ENCODE measurements around the gene GNAZ.
A peak's percentile ranks its signal among the peaks of the same experiment; 100 is the strongest.

GNAZ gene

DNA sequence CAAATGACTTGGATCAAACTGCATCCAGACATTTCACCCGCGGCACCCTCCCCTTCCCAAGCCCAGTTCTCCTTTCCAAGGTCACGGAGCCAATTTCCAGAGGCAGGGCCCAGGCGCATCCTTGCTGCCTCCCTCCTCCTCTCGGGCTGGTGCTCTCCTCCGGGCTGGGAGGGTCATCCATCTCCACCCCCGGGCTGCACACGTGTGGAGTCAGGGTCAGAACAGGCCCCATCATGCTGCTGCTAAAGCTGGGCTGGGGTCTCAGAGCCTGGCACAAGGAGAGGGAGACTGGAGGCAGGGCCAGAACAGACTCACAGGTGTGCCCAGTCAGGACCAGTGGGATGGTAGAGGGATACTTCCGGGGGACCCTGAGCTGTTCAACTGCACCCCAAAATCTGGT lies 57.5 kb downstream of the GNAZ start:
- Histone ChIP-seq H3K27me3 (ENCODE audit: insufficient read depth, poor library complexity, severe bottlenecking) (no peaks in the 10 kb centered on the region), H3K27ac (replicated peaks) (no peak overlapping the region), H3K4me3 (replicated peaks; ENCODE audit: insufficient read depth, low read length) (no peak overlapping the region)
- no peak for DNase-seq (ENCODE audit: low read depth in 1 of 2, low spot score in 1 of 2)
- TF ChIP-seq GABPA (IDR thresholded peaks at IDR 0.05; ENCODE audit: low read depth) (no peak), SPI1 (IDR thresholded peaks at IDR 0.05; ENCODE audit: borderline replicate concordance, low read depth) (no peak)
- TF ChIP-seq, protein P1, sequence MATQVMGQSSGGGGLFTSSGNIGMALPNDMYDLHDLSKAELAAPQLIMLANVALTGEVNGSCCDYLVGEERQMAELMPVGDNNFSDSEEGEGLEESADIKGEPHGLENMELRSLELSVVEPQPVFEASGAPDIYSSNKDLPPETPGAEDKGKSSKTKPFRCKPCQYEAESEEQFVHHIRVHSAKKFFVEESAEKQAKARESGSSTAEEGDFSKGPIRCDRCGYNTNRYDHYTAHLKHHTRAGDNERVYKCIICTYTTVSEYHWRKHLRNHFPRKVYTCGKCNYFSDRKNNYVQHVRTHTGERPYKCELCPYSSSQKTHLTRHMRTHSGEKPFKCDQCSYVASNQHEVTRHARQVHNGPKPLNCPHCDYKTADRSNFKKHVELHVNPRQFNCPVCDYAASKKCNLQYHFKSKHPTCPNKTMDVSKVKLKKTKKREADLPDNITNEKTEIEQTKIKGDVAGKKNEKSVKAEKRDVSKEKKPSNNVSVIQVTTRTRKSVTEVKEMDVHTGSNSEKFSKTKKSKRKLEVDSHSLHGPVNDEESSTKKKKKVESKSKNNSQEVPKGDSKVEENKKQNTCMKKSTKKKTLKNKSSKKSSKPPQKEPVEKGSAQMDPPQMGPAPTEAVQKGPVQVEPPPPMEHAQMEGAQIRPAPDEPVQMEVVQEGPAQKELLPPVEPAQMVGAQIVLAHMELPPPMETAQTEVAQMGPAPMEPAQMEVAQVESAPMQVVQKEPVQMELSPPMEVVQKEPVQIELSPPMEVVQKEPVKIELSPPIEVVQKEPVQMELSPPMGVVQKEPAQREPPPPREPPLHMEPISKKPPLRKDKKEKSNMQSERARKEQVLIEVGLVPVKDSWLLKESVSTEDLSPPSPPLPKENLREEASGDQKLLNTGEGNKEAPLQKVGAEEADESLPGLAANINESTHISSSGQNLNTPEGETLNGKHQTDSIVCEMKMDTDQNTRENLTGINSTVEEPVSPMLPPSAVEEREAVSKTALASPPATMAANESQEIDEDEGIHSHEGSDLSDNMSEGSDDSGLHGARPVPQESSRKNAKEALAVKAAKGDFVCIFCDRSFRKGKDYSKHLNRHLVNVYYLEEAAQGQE (IDR thresholded peaks at IDR 0.05; ENCODE audit: insufficient replicate concordance, low read depth) = no peak

GRCh38 chr22:23128269-23129108 lies 58.2 kb downstream of the GNAZ start:
- no peaks in the 10 kb centered on the region for H3K27me3 ChIP-seq (ENCODE audit: insufficient read depth, poor library complexity, severe bottlenecking)
- TF ChIP-seq SPI1 (IDR thresholded peaks at IDR 0.05; ENCODE audit: borderline replicate concordance, low read depth) (no peak), POLR2AphosphoS5 (IDR thresholded peaks at IDR 0.05; ENCODE audit: low read depth) (no peak)
- TF ChIP-seq, protein P2, sequence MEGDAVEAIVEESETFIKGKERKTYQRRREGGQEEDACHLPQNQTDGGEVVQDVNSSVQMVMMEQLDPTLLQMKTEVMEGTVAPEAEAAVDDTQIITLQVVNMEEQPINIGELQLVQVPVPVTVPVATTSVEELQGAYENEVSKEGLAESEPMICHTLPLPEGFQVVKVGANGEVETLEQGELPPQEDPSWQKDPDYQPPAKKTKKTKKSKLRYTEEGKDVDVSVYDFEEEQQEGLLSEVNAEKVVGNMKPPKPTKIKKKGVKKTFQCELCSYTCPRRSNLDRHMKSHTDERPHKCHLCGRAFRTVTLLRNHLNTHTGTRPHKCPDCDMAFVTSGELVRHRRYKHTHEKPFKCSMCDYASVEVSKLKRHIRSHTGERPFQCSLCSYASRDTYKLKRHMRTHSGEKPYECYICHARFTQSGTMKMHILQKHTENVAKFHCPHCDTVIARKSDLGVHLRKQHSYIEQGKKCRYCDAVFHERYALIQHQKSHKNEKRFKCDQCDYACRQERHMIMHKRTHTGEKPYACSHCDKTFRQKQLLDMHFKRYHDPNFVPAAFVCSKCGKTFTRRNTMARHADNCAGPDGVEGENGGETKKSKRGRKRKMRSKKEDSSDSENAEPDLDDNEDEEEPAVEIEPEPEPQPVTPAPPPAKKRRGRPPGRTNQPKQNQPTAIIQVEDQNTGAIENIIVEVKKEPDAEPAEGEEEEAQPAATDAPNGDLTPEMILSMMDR (IDR thresholded peaks at IDR 0.05; ENCODE audit: insufficient read depth, low read length) = peak; percentile 67
- no peak overlapping the region for H3K4me3 ChIP-seq (replicated peaks; ENCODE audit: insufficient read depth, low read length)
- peak; percentile 45 to 60 for DNase-seq (ENCODE audit: low read depth in 1 of 2, low spot score in 1 of 2)
- no peak overlapping the region for H3K27ac ChIP-seq (replicated peaks)

DNA sequence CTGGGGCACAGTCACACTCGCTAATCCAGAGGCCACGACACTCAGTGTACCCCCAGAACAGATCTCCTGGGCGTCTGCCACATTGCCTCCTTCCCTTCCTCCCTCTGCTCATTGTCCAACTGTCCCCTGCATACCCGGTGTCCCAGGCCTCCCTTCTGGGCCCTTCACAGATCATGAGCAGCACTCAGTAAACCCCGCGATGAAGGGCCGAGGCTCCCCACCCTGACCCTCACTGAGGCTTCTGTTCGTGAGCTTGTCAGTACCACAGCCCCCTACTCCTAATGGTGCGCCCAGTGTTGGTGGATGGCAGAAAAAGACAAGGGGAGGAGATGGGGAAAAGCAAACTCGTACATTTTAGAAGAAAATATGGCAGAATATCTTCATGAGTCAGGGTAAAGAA lies 58.8 kb downstream of the GNAZ start:
- Histone ChIP-seq H3K27ac (replicated peaks) (no peak overlapping the region), H3K4me3 (replicated peaks; ENCODE audit: insufficient read depth, low read length) (no peak overlapping the region), H3K27me3 (ENCODE audit: insufficient read depth, poor library complexity, severe bottlenecking) (no peaks in the 10 kb centered on the region)
- TF ChIP-seq SPI1 (IDR thresholded peaks at IDR 0.05; ENCODE audit: borderline replicate concordance, low read depth) (no peak), GABPA (IDR thresholded peaks at IDR 0.05; ENCODE audit: low read depth) (no peak), POLR2AphosphoS5 (IDR thresholded peaks at IDR 0.05; ENCODE audit: low read depth) (no peak)
- TF ChIP-seq, protein P1 (IDR thresholded peaks at IDR 0.05; ENCODE audit: insufficient replicate concordance, low read depth) = no peak
- TF ChIP-seq, protein P2 (IDR thresholded peaks at IDR 0.05; ENCODE audit: insufficient read depth, low read length) = no peak
- DNase-seq (ENCODE audit: low read depth in 1 of 2, low spot score in 1 of 2) = no peak

DNA sequence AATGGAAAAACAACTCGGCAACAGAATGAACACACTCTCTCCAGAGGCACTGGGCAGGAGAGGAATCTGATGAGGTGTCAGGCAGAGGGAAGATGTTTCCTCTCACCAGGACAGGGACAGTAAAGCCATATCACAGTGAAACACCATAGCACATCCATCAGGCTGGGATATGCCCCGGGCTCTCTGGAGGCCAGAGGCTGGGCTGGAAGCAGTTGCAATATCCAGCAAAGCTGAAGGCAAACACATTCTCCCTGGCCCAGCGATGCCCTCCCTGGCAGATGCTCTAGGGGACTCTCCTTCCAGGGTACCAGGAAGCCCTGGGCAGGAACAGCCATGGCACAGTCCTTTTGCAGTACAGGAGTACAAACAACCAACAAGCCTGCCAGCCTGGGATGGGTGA lies 60.4 kb downstream of the GNAZ start:
- TF ChIP-seq, protein P2 (IDR thresholded peaks at IDR 0.05; ENCODE audit: insufficient read depth, low read length) = no peak
- TF ChIP-seq GABPA (IDR thresholded peaks at IDR 0.05; ENCODE audit: low read depth) (no peak), POLR2AphosphoS5 (IDR thresholded peaks at IDR 0.05; ENCODE audit: low read depth) (no peak)
- no peak for DNase-seq (ENCODE audit: low read depth in 1 of 2, low spot score in 1 of 2)

More for the DNA sequence above, 60.4 kb downstream of the GNAZ start:
- no peaks in the 10 kb centered on the region for H3K27me3 ChIP-seq (ENCODE audit: insufficient read depth, poor library complexity, severe bottlenecking)
- no peak overlapping the region for H3K4me3 ChIP-seq (replicated peaks; ENCODE audit: insufficient read depth, low read length)
- no peak overlapping the region for H3K27ac ChIP-seq (replicated peaks)

All from HL-60 (cell line).